WTC11 (cell line): ENCODE data around the gene IGSF9B. TPM values are rescaled to one million over a fixed set of nuclear protein-coding genes. Genes with fewer than 3 reads are reported as not detected.

ENCODE experiments used
- ATAC-seq: fragments of 200-7000 bp; cut with Tn5 transposase; 2 replicates; pipeline ENCODE4 v1.10.0; 2021; ENCODE audit warnings: mild to moderate bottlenecking, moderate library complexity
- CTCF ChIA-PET: fragments of 300-600 bp; sonication (Branson Sonifier 250); formaldehyde crosslinking; loops from one replicate; lab custom pipeline; 2021; ENCODE audit warnings: antibody characterized with exemption; lab: Charles Lee
- POLR2A ChIA-PET: fragments of 350-600 bp; sonication (Branson Sonifier 250); formaldehyde crosslinking; loops from one replicate; lab custom pipeline; 2021; ENCODE audit warnings: antibody characterized with exemption; lab: Charles Lee
- DNase-seq: peaks from one replicate; pipeline ENCODE4 v3.0.0; 2021; ENCODE audit warnings: low spot score
- H3K27ac Mint-ChIP-seq: 2 replicates; pipeline ENCODE4 v1.8.0; 2021; ENCODE audit warnings: mixed read lengths
- H3K27me3 Mint-ChIP-seq: 2 replicates; pipeline ENCODE4 v1.8.0; 2021; ENCODE audit warnings: low read depth, mild to moderate bottlenecking, moderate library complexity, mixed read lengths
- H3K36me3 Mint-ChIP-seq: 2 replicates; pipeline ENCODE4 v1.8.0; 2021; ENCODE audit warnings: mixed read lengths
- H3K4me1 Mint-ChIP-seq: 2 replicates; pipeline ENCODE4 v1.8.0; 2022; ENCODE audit warnings: mixed read lengths
- H3K4me3 Mint-ChIP-seq: 2 replicates; pipeline ENCODE4 v1.8.0; 2021; ENCODE audit warnings: mild to moderate bottlenecking, moderate library complexity, mixed read lengths
- H3K9me3 Mint-ChIP-seq: 2 replicates; pipeline ENCODE4 v1.8.0; 2021; ENCODE audit warnings: mixed read lengths
- CREB1 ChIP-seq: sonication (generic); formaldehyde crosslinking; IDR thresholded peaks from 2 replicates; pipeline ENCODE4 v1.8.0; 2023; ENCODE audit warnings: mild to moderate bottlenecking, missing genetic modification reagents
- ETV6 ChIP-seq: sonication (generic); formaldehyde crosslinking; IDR thresholded peaks from 2 replicates; pipeline ENCODE4 v1.8.1; 2022; ENCODE audit warnings: mild to moderate bottlenecking, missing genetic modification reagents
- GRHL2 ChIP-seq: fragments of 250-450 bp; sonication (Bioruptor Pico); IDR thresholded peaks from 2 replicates; pipeline ENCODE4 v1.8.0; 2022; ENCODE audit warnings: mild to moderate bottlenecking, moderate library complexity; ENCODE audit not compliant: insufficient replicate concordance, severe bottlenecking
- HMGA2 ChIP-seq: fragments of 250-450 bp; sonication (Bioruptor Pico); IDR thresholded peaks from 2 replicates; pipeline ENCODE4 v1.4.0; 2021; ENCODE audit warnings: mild to moderate bottlenecking, moderate library complexity
- MXD4 ChIP-seq: fragments of 250-450 bp; sonication (Bioruptor Pico); IDR thresholded peaks from 2 replicates; pipeline ENCODE4 v1.8.0; 2021; ENCODE audit warnings: mild to moderate bottlenecking, moderate library complexity, borderline replicate concordance
- SMAD4 ChIP-seq: sonication (generic); formaldehyde crosslinking; IDR thresholded peaks from 2 replicates; pipeline ENCODE4 v1.8.0; 2022; ENCODE audit warnings: mild to moderate bottlenecking, missing genetic modification reagents
- ZNF219 ChIP-seq: sonication (generic); formaldehyde crosslinking; IDR thresholded peaks from 2 replicates; pipeline ENCODE4 v1.8.0; 2023; ENCODE audit warnings: missing genetic modification reagents, mild to moderate bottlenecking, borderline replicate concordance
- ZNF232 ChIP-seq: sonication (generic); formaldehyde crosslinking; IDR thresholded peaks from 2 replicates; pipeline ENCODE4 v1.8.0; 2022; ENCODE audit warnings: mild to moderate bottlenecking, missing genetic modification reagents
- ZNF423 ChIP-seq: fragments of 250-450 bp; sonication (Bioruptor Pico); IDR thresholded peaks from 2 replicates; pipeline ENCODE4 v2.1.2; 2022; ENCODE audit warnings: mild to moderate bottlenecking, moderate library complexity
- total RNA-seq: library from RNA; stranded (reverse); gene quantifications from 3 replicates; pipeline ENCODE4 v1.2.3, GENCODE V29; 2021
- TF ChIP-seq, protein P1 (sequence below): sonication (generic); formaldehyde crosslinking; IDR thresholded peaks from 2 replicates; pipeline ENCODE4 v1.8.1; 2022; ENCODE audit warnings: mild to moderate bottlenecking, moderate library complexity, missing genetic modification reagents
- TF ChIP-seq, protein P2 (sequence below): sonication (generic); formaldehyde crosslinking; conservative IDR thresholded peaks from 2 replicates; pipeline ENCODE4 v1.8.1; 2023; ENCODE audit warnings: mild to moderate bottlenecking, low read depth, missing genetic modification reagents, moderate library complexity
- TF ChIP-seq, protein P3 (sequence below): fragments of 250-450 bp; sonication (Bioruptor Pico); conservative IDR thresholded peaks from 2 replicates; pipeline ENCODE4 v1.9.0; 2021; ENCODE audit warnings: mild to moderate bottlenecking
- TF ChIP-seq, protein P4 (sequence below): sonication (generic); formaldehyde crosslinking; IDR thresholded peaks from 2 replicates; pipeline ENCODE4 v1.8.0; 2022; ENCODE audit warnings: missing genetic modification reagents

The IGSF9B gene
- total RNA-seq, 1 experiment from 2014 or later, result 52.7 TPM

DNA sequence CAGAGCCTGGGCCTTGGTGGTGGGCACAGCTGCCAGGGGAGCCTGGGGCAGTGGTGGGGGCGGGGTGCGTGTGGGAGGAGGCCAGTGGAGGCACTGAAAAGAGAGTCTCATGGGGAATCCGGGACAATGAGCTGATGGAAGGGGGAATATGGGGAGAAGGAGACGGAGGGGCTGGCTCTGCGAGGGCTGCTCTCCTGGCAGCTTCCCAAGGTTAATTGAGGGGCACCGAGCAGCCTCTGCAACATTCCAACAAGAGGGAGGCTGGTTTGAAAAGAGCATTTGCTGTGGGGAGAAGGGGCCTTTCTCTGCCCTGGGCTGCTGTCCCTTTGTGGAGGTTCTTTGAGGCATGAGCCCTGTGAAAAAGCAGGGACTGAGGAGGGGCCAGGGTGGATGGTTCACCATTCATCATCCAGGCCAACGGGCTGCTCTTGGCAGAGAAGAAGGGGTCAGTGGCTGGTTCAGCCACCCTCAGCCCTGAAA is 9.4 kb upstream of the IGSF9B start:
- no peak overlapping the region for H3K4me3 Mint-ChIP-seq
- H3K27me3 Mint-ChIP-seq, result peaks cover 8% of the 10 kb centered on the region
- H3K9me3 Mint-ChIP-seq, result no peaks in the 10 kb centered on the region
- ChIA-PET POLR2A (no interaction called here), CTCF (interaction anchor here (0.6 to 2.0 kb wide), 2 partner anchors 19 to 88 kb away, joined by 3 to 8 read pairs; no protein-coding TSS in a partner anchor)
- peaks cover 7% of the 10 kb centered on the region for H3K4me1 Mint-ChIP-seq
- H3K27ac Mint-ChIP-seq, result no peak overlapping the region
- no peaks in the 10 kb centered on the region for H3K36me3 Mint-ChIP-seq
- DNase-seq, result no peak
- TF ChIP-seq SMAD4 (CRISPR knock-in tag), result no peak
- TF ChIP-seq, all 79 proteins: peak for 0
- no peak for ATAC-seq

DNA sequence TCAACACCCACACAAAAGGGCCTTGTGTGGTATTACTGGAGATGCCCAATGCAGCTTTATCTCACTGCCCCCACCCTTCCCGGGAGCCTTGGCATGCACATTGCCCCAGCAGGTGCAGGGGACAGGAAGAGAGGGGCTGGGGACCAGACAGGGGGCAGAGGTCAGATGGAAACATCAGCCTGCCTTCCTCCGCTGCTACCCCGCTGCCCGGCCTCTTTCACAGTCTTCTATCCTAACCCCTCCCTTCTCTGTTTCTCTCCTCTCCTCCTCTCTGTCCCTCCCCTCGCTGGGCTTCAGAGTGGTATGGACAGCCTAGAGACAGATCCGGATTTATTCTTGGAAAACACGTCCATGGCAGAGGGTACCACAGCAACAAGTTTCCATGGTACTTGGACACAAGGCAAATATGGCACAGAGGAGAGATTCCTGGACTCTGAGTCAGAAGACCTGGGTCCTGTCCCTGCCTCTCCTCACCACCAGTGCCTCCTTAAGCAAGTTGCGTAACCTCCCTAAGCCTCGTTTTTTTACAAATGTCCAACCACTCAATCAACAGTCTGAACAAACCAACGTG is 8.3 kb upstream of the IGSF9B start:
- ChIA-PET POLR2A (no interaction called here), CTCF (interaction anchor here (2.0 kb wide), 1 partner anchor 17 kb away, joined by 8 read pairs; no protein-coding TSS in a partner anchor)
- DNase-seq (no peak), ATAC-seq (no peak)
- Mint-ChIP-seq H3K27ac (no peak overlapping the region), H3K36me3 (no peaks in the 10 kb centered on the region), H3K4me3 (no peak overlapping the region), H3K27me3 (peaks cover 11% of the 10 kb centered on the region), H3K9me3 (no peaks in the 10 kb centered on the region), H3K4me1 (peaks cover 7% of the 10 kb centered on the region)
- no peak for TF ChIP-seq HMGA2 (CRISPR knock-in tag)

DNA sequence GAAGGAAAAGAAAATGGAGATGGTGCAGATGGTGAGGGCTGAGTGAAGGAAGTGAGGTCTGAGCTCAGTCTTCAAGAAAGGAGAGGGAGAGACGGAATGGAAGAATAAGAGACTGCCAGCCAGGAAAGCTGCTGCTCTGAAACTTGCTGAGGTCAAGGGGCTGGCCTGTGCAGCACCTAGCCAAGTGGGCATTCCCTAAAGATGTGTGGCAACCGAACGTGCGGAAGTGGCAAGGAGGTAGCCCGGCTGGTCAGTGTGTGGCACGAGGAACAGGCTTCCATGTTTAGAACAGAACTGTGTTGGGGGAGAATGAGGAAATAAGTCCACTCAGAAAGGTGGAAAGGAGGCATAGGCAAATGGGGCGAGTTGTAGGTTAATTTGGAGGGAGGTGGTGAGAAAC is 7.6 kb upstream of the IGSF9B start:
- TF ChIP-seq ZNF232 (CRISPR knock-in tag) (no peak), HMGA2 (CRISPR knock-in tag) (no peak), ETV6 (CRISPR knock-in tag) (no peak)
- TF ChIP-seq, protein P1, sequence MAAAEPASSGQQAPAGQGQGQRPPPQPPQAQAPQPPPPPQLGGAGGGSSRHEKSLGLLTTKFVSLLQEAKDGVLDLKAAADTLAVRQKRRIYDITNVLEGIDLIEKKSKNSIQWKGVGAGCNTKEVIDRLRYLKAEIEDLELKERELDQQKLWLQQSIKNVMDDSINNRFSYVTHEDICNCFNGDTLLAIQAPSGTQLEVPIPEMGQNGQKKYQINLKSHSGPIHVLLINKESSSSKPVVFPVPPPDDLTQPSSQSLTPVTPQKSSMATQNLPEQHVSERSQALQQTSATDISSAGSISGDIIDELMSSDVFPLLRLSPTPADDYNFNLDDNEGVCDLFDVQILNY, result no peak
- TF ChIP-seq, protein P2, sequence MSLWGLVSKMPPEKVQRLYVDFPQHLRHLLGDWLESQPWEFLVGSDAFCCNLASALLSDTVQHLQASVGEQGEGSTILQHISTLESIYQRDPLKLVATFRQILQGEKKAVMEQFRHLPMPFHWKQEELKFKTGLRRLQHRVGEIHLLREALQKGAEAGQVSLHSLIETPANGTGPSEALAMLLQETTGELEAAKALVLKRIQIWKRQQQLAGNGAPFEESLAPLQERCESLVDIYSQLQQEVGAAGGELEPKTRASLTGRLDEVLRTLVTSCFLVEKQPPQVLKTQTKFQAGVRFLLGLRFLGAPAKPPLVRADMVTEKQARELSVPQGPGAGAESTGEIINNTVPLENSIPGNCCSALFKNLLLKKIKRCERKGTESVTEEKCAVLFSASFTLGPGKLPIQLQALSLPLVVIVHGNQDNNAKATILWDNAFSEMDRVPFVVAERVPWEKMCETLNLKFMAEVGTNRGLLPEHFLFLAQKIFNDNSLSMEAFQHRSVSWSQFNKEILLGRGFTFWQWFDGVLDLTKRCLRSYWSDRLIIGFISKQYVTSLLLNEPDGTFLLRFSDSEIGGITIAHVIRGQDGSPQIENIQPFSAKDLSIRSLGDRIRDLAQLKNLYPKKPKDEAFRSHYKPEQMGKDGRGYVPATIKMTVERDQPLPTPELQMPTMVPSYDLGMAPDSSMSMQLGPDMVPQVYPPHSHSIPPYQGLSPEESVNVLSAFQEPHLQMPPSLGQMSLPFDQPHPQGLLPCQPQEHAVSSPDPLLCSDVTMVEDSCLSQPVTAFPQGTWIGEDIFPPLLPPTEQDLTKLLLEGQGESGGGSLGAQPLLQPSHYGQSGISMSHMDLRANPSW (CRISPR knock-in tag), result no peak
- no peaks in the 10 kb centered on the region for H3K36me3 Mint-ChIP-seq
- no peak overlapping the region for H3K4me3 Mint-ChIP-seq
- ChIA-PET CTCF (interaction anchor here (0.6 to 1.0 kb wide), 2 partner anchors 67 to 84 kb away, joined by 4 read pairs; no protein-coding TSS in a partner anchor), POLR2A (no interaction called here)
- H3K27ac Mint-ChIP-seq, result no peak overlapping the region
- ATAC-seq, result no peak
- H3K4me1 Mint-ChIP-seq, result peaks cover 7% of the 10 kb centered on the region
- H3K27me3 Mint-ChIP-seq, result peaks cover 19% of the 10 kb centered on the region
- no peak for DNase-seq
- peaks cover under 1% of the 10 kb centered on the region for H3K9me3 Mint-ChIP-seq

DNA sequence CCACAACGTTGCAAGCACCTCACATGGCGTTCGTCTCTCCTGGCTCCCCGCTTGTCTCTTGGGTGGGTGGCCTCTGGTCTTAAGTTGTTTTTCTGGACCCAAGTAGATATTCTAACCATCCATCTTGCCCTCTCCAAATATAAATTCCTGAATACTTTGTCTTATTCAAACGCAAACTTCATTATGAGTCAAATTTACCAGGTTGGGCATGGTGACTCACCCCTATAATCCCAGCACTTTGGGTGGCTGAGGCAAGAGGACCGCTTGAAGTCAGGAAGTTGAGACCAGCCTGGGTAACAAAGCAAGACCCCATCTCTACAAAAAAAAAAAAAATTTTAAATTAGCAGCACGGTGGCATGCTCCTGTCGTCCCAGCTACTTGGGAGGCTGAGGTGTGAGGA is 5.1 kb upstream of the IGSF9B start:
- DNase-seq (no peak), ATAC-seq (no peak)
- Mint-ChIP-seq H3K4me1 (peaks cover 13% of the 10 kb centered on the region), H3K4me3 (no peak overlapping the region), H3K27ac (no peak overlapping the region), H3K9me3 (peaks cover 9% of the 10 kb centered on the region), H3K36me3 (peaks cover 4% of the 10 kb centered on the region; the same call in 1 of the 2 replicates), H3K27me3 (peaks cover 35% of the 10 kb centered on the region)
- ChIA-PET CTCF (interaction anchor here (0.8 to 1.6 kb wide), 2 partner anchors 14 to 69 kb away, joined by 3 to 5 read pairs; no protein-coding TSS in a partner anchor), POLR2A (interaction anchor here (0.8 kb wide), 1 partner anchor 72 kb away, joined by 4 read pairs; no protein-coding TSS in a partner anchor)
- TF ChIP-seq ZNF219 (CRISPR knock-in tag) (no peak), ZNF423 (CRISPR knock-in tag) (no peak), MXD4 (CRISPR knock-in tag) (no peak), CREB1 (CRISPR knock-in tag) (no peak), GRHL2 (no peak)
- TF ChIP-seq, protein P3, sequence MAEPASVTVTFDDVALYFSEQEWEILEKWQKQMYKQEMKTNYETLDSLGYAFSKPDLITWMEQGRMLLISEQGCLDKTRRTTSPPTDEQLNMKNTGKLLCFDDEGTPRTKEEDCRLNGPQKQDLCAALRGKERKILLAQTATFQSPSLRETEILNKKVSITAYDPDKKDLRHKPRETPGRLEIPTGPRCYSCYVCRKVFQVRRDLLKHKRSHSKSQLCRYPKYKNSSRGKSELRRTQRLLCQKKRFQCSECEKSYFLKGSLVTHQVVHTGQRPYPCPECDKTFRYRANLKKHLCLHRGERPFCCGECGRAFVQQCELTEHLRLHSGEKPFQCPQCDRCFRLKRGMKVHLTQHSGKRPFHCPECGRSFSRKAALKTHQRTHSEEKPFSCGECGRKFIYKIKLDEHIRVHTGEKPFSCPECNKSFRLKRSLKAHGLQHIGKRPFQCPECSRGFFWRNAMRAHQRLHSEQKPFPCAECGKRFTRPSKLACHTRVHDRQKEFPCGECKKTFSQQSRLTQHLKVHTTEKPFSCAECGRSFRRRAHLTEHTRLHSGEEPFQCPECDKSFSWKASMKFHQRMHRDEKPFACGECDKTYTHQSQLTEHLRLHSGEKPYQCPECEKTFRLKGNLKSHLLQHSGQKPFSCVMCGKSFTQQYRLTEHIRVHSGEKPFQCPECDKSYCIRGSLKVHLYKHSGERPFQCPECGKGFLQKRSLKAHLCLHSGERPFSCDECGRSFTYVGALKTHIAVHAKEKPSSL, result no peak
- TF ChIP-seq, protein P4, sequence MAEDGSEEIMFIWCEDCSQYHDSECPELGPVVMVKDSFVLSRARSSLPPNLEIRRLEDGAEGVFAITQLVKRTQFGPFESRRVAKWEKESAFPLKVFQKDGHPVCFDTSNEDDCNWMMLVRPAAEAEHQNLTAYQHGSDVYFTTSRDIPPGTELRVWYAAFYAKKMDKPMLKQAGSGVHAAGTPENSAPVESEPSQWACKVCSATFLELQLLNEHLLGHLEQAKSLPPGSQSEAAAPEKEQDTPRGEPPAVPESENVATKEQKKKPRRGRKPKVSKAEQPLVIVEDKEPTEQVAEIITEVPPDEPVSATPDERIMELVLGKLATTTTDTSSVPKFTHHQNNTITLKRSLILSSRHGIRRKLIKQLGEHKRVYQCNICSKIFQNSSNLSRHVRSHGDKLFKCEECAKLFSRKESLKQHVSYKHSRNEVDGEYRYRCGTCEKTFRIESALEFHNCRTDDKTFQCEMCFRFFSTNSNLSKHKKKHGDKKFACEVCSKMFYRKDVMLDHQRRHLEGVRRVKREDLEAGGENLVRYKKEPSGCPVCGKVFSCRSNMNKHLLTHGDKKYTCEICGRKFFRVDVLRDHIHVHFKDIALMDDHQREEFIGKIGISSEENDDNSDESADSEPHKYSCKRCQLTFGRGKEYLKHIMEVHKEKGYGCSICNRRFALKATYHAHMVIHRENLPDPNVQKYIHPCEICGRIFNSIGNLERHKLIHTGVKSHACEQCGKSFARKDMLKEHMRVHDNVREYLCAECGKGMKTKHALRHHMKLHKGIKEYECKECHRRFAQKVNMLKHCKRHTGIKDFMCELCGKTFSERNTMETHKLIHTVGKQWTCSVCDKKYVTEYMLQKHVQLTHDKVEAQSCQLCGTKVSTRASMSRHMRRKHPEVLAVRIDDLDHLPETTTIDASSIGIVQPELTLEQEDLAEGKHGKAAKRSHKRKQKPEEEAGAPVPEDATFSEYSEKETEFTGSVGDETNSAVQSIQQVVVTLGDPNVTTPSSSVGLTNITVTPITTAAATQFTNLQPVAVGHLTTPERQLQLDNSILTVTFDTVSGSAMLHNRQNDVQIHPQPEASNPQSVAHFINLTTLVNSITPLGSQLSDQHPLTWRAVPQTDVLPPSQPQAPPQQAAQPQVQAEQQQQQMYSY, result no peak
- TF ChIP-seq, protein P2 (CRISPR knock-in tag), result no peak
